Measurements from ENCODE around the gene ZDHHC1.

ZDHHC1 gene

GRCh38 chr16:67436640-67437193 lies 20.4 kb upstream of the ZDHHC1 start:
- TF ChIP-seq CTCF (IDR thresholded peaks at IDR 0.05; ENCODE audit: low read depth, low read length), result no peak
- H3K4me3 ChIP-seq (ENCODE audit: low read depth, low read length), result no peak overlapping the region

DNA sequence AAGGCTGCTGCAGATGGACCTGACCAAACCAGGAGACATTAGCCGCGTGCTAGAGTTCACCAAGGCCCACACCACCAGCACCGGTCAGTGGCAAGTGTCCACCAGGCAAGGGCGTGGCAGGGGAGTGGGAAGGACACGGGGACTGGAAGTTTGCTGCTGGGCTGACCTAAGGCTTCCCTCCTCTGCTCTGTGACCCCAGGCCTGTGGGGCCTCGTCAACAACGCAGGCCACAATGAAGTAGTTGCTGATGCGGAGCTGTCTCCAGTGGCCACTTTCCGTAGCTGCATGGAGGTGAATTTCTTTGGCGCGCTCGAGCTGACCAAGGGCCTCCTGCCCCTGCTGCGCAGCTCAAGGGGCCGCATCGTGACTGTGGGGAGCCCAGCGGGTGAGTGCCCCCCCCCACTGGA lies 19.5 kb upstream of the ZDHHC1 start:
- H3K4me3 ChIP-seq (ENCODE audit: low read depth, low read length), result no peak overlapping the region
- TF ChIP-seq CTCF (IDR thresholded peaks at IDR 0.05; ENCODE audit: low read depth, low read length), result no peak

DNA sequence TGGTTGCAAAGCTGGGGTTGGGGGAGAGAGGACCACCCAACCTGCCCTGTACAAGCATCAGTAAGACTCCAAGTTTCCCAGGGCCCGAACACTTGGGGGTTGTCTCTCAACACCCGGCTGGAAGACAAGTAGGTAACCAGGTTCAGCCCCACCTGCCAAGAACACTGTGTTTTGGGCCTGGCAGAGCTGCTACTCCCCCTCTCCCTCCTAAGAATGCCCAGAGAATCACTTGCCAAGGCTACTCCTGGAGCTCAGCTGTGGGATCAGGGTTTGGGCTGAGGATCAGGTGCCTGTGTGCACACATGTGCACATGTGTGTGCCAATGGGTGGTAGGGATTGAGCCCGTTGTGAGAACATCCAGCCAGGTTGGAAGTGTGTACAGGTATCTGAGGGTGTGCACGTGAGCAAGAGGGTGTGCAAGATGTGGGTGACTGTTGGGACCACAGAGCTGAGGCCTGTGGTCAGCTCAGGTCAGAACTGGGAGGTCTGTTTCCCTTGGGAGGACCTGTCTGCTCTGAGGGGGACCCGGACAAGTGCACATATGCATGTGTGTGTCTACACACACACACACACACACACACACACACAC lies 16.9 kb upstream of the ZDHHC1 start:
- no peak overlapping the region for H3K4me3 ChIP-seq (ENCODE audit: low read depth, low read length)
- no peak for TF ChIP-seq CTCF (IDR thresholded peaks at IDR 0.05; ENCODE audit: low read depth, low read length)

- no peak for TF ChIP-seq CTCF (IDR thresholded peaks at IDR 0.05; ENCODE audit: low read depth, low read length)
- no peak overlapping the region for H3K4me3 ChIP-seq (ENCODE audit: low read depth, low read length)
Measured at GRCh38 chr16:67432506-67432890, 16.2 kb upstream of the ZDHHC1 start.

GRCh38 chr16:67431775-67432505 lies 15.7 kb upstream of the ZDHHC1 start:
- no peak overlapping the region for H3K4me3 ChIP-seq (ENCODE audit: low read depth, low read length)
- no peak for TF ChIP-seq CTCF (IDR thresholded peaks at IDR 0.05; ENCODE audit: low read depth, low read length)

DNA sequence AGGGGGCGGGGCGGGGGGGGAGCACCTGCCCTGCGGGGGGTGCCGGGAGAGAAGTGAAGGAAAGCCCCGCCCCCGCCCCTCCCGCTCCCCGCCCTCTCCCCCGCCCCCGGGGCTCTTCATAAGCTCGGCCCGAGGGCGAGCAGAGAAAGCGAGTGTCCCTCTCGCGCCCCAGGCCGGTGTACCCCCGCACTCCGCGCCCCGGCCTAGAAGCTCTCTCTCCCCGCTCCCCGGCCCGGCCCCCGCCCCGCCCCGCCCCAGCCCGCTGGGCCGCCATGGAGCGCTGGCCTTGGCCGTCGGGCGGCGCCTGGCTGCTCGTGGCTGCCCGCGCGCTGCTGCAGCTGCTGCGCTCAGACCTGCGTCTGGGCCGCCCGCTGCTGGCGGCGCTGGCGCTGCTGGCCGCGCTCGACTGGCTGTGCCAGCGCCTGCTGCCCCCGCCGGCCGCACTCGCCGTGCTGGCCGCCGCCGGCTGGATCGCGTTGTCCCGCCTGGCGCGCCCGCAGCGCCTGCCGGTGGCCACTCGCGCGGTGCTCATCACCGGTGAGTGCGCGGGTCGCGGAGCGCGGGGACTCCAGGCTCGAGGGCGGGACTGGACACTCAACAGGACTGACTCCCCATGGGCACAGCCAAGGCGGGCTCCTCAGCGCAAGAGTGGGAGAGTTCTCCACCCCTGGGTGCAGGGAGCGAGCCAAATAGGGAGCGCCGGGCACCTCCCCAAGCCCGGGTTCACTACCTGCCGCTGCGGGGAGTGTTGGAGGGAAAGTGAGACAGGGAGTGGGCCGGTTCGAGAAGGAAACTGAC lies 14.9 kb upstream of the ZDHHC1 start, which contains the start of gene HSD11B2:
HSD11B2 (plus strand) TSS at position 145 of the 798 bp plus-strand sequence; CDS start at position 273, 128 bp downstream.
- H3K4me3 ChIP-seq (ENCODE audit: low read depth, low read length), result peak within 1 kb of the TSS; percentile 33
- TF ChIP-seq CTCF (IDR thresholded peaks at IDR 0.05; ENCODE audit: low read depth, low read length), result no peak

All from WI38 (cell line).